ENCODE measurements around the gene PINLYP.

PINLYP gene

GRCh38 chr19:43548706-43549105 is 26.9 kb upstream of the PINLYP start:
- no peak for DNase-seq (ENCODE audit: low read depth, low spot score)

GRCh38 chr19:43551399-43552197 is 24.0 kb upstream of the PINLYP start:
- no peak for DNase-seq (ENCODE audit: low read depth, low spot score)

- no peak for DNase-seq (ENCODE audit: low read depth, low spot score)
Observed at GRCh38 chr19:43552198-43552450, 23.5 kb upstream of the PINLYP start.

- no peak for DNase-seq (ENCODE audit: low read depth, low spot score)
Observed at GRCh38 chr19:43552616-43553015, 23.0 kb upstream of the PINLYP start.

- DNase-seq (ENCODE audit: low read depth, low spot score) = no peak
Observed at GRCh38 chr19:43553656-43554055, 21.9 kb upstream of the PINLYP start.

GRCh38 chr19:43554317-43554895 is 21.2 kb upstream of the PINLYP start:
- no peak for DNase-seq (ENCODE audit: low read depth, low spot score)

GRCh38 chr19:43555185-43555770 is 20.3 kb upstream of the PINLYP start:
- DNase-seq (ENCODE audit: low read depth, low spot score) = no peak

GRCh38 chr19:43560687-43561086 is 14.9 kb upstream of the PINLYP start:
- DNase-seq (ENCODE audit: low read depth, low spot score) = no peak

GRCh38 chr19:43561139-43561970 is 14.2 kb upstream of the PINLYP start:
- no peak for DNase-seq (ENCODE audit: low read depth, low spot score)

- no peak for DNase-seq (ENCODE audit: low read depth, low spot score)
Observed at GRCh38 chr19:43562226-43562697, 13.3 kb upstream of the PINLYP start.

- DNase-seq (ENCODE audit: low read depth, low spot score) = no peak
Observed at GRCh38 chr19:43562698-43563241, 12.8 kb upstream of the PINLYP start.

GRCh38 chr19:43563816-43564457 is 11.7 kb upstream of the PINLYP start:
- DNase-seq (ENCODE audit: low read depth, low spot score) = no peak

- no peak for DNase-seq (ENCODE audit: low read depth, low spot score)
Observed at GRCh38 chr19:43564800-43565199, 10.8 kb upstream of the PINLYP start.

GRCh38 chr19:43569657-43570056 is 5.9 kb upstream of the PINLYP start:
- no peak for DNase-seq (ENCODE audit: low read depth, low spot score)

GRCh38 chr19:43570174-43570791 is 5.3 kb upstream of the PINLYP start:
- no peak for DNase-seq (ENCODE audit: low read depth, low spot score)

- no peak for DNase-seq (ENCODE audit: low read depth, low spot score)
Observed at GRCh38 chr19:43572171-43572588, 3.4 kb upstream of the PINLYP start.

GRCh38 chr19:43574424-43575155 is 1.0 kb upstream of the PINLYP start:
- DNase-seq (ENCODE audit: low read depth, low spot score) = no peak

GRCh38 chr19:43575955-43576878 is 616 bp downstream of the PINLYP start:
- no peak for DNase-seq (ENCODE audit: low read depth, low spot score)

GRCh38 chr19:43578787-43579186 is 3.2 kb downstream of the PINLYP start:
- no peak for DNase-seq (ENCODE audit: low read depth, low spot score)
